Fibroblast of lung (primary cell): ENCODE measurements around the gene SEC24A.

Experiments used
- EZH2 ChIP-seq: IDR thresholded peaks from 2 replicates; pipeline ENCODE4 v1.5.1; 2012; ENCODE audit warnings: low read length, control low read depth, mild to moderate bottlenecking; ENCODE audit errors: missing control alignments
- TF ChIP-seq, protein P1 (sequence below), 2 donors: IDR thresholded peaks in 1 of 2; conservative IDR thresholded peaks in 1 of 2; 1 replicate in 1 of 2; 2 replicates in 1 of 2; pipeline ENCODE4 v1.5.1; 2011 to 2012; ENCODE audit warnings: low read length in 2 of 2, control low read depth in 1 of 2, inconsistent platforms in 1 of 2, low read depth in 1 of 2, mild to moderate bottlenecking in 1 of 2

DNA sequence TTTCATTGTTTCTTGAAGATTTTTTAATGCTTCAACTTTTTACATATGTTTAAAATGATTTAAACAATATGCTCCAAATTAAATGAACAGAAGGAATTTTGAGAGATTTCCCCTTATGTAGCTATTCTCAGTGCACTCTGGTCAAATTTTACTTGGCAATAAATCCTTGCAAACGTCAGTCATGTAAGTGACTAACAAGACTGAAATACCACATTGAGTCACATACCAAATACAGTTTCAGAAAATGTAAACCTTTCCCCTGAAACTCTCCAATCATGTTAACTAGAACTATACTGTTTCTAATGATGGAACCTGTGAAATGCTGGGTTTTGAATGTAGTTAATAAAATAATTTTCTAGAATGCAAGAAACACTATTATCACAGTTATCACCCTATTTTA, 45.5 kb upstream of the SEC24A start:
- TF ChIP-seq, protein P1, sequence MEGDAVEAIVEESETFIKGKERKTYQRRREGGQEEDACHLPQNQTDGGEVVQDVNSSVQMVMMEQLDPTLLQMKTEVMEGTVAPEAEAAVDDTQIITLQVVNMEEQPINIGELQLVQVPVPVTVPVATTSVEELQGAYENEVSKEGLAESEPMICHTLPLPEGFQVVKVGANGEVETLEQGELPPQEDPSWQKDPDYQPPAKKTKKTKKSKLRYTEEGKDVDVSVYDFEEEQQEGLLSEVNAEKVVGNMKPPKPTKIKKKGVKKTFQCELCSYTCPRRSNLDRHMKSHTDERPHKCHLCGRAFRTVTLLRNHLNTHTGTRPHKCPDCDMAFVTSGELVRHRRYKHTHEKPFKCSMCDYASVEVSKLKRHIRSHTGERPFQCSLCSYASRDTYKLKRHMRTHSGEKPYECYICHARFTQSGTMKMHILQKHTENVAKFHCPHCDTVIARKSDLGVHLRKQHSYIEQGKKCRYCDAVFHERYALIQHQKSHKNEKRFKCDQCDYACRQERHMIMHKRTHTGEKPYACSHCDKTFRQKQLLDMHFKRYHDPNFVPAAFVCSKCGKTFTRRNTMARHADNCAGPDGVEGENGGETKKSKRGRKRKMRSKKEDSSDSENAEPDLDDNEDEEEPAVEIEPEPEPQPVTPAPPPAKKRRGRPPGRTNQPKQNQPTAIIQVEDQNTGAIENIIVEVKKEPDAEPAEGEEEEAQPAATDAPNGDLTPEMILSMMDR (conservative IDR thresholded peaks at IDR 0.05 in 1 of 2, IDR thresholded peaks at IDR 0.05 in 1 of 2; ENCODE audit: low read depth in 1 of 2, low read length in 2 of 2) = no peak
- TF ChIP-seq EZH2 = no peak
